HepG2 (cell line): Measurements from ENCODE around the gene TTPAL. TPM values are rescaled to one million over a fixed set of nuclear protein-coding genes. Genes with fewer than 3 reads are reported as not detected.
A peak's percentile ranks its signal among the peaks of the same experiment; 100 is the strongest.

Experiments used
- ATAC-seq: fragments of 200-7000 bp; cut with Tn5 transposase; 3 replicates; pipeline ENCODE4 v1.9.1; 2020; ENCODE audit warnings: mild to moderate bottlenecking, moderate library complexity
- BruUV-seq: library from RNA; stranded (reverse); fragments of 400-500 nt; replicated peaks from 2 replicates; lab custom pipeline; 2021; lab: Mats Ljungman, UMichigan
- CTCF ChIA-PET: fragments of 300-600 bp; formaldehyde crosslinking; extraction: SDS; loops from one replicate; lab custom pipeline; 2021; ENCODE audit warnings: low total read pairs, inconsistent platforms, low intra/inter-chr PET ratio; lab: Yijun Ruan, JAX
- POLR2A ChIA-PET: fragments of 350-600 bp; sonication (Branson Sonifier 250); formaldehyde crosslinking; loops from one replicate; lab custom pipeline; 2020; ENCODE audit warnings: antibody characterized with exemption, inconsistent platforms; lab: Yijun Ruan, JAX
- DNase-seq: peaks from one replicate; pipeline ENCODE4 v3.0.0-alpha.2; 2015; ENCODE audit warnings: low spot score
- FAIRE-seq: peaks from 3 replicates; lab custom pipeline; 2011; peaks lifted over from hg19 to GRCh38; lab: Jason Lieb, UNC
- H2AFZ ChIP-seq: one replicate; pipeline ENCODE4 v1.6.1; 2011; ENCODE audit warnings: low read length, inconsistent platforms
- H3K27ac ChIP-seq: fragments of 300-600 bp; 3 replicates; pipeline ENCODE4 v1.8.0; 2011; ENCODE audit warnings: mixed run types, mild to moderate bottlenecking, mixed read lengths, low read length, inconsistent platforms; ENCODE audit not compliant: insufficient read depth; ENCODE audit errors: extremely low read length
- H3K27me3 ChIP-seq, 2 experiments: fragments of 200-600 bp in 1 of 2; 2 replicates in 1 of 2; 3 replicates in 1 of 2; pipeline versions ENCODE4 v1.6.0 to v1.8.0; 2011; ENCODE audit warnings: low read length in 2 of 2, mild to moderate bottlenecking in 2 of 2, moderate library complexity in 2 of 2, inconsistent platforms in 1 of 2; ENCODE audit not compliant: insufficient read depth in 2 of 2, control insufficient read depth in 1 of 2
- H3K36me3 ChIP-seq, 2 experiments: fragments of 200-600 bp in 1 of 2; replicated peaks in 1 of 2; 2 replicates in 1 of 2; 3 replicates in 1 of 2; pipeline versions ENCODE4 v1.5.1 to v1.8.0; 2011; ENCODE audit warnings: low read length in 2 of 2, inconsistent platforms in 1 of 2; ENCODE audit not compliant: insufficient read depth in 2 of 2, control insufficient read depth in 1 of 2
- H3K4me1 ChIP-seq: 2 replicates; pipeline ENCODE4 v1.5.1; 2012; ENCODE audit warnings: low read length, inconsistent platforms; ENCODE audit not compliant: insufficient read depth
- H3K4me2 ChIP-seq: 2 replicates; pipeline ENCODE4 v1.6.0; 2011; ENCODE audit warnings: low read depth, low read length, inconsistent platforms
- H3K4me3 ChIP-seq, 3 experiments: fragments of 200-600 bp in 1 of 3; sonication (generic), shearing (Covaris generic) in 1 of 3; replicated peaks in 1 of 3; 2 replicates each; pipeline ENCODE4 v1.5.1; 2011 to 2016; ENCODE audit warnings: low read length in 3 of 3, inconsistent platforms in 2 of 3, low read depth in 2 of 3, mild to moderate bottlenecking in 2 of 3, control low read depth in 1 of 3, mixed read lengths in 1 of 3; ENCODE audit not compliant: insufficient read depth in 1 of 3
- H3K79me2 ChIP-seq: one replicate; pipeline ENCODE4 v1.6.1; 2011; ENCODE audit warnings: low read length, inconsistent platforms; ENCODE audit not compliant: insufficient read depth
- H3K9ac ChIP-seq: 2 replicates; pipeline ENCODE4 v1.6.0; 2011; ENCODE audit warnings: mild to moderate bottlenecking, low read depth, low read length, inconsistent platforms; ENCODE audit not compliant: insufficient read depth
- H3K9me3 ChIP-seq: 2 replicates; pipeline ENCODE4 v1.5.1; 2012; ENCODE audit warnings: mild to moderate bottlenecking, low read length
- H4K20me1 ChIP-seq: 2 replicates; pipeline ENCODE4 v1.6.0; 2011; ENCODE audit warnings: inconsistent platforms, mild to moderate bottlenecking, low read length, moderate library complexity; ENCODE audit not compliant: insufficient read depth
- SP2 ChIP-seq: sonication (generic); formaldehyde crosslinking; IDR thresholded peaks from 2 replicates; pipeline ENCODE4 v1.5.1; 2020; ENCODE audit warnings: mild to moderate bottlenecking, missing genetic modification reagents
- TEAD3 ChIP-seq: optimal IDR thresholded peaks from 2 replicates; pipeline ENCODE3; 2016; ENCODE audit warnings: borderline replicate concordance
- ZNF329 ChIP-seq: sonication (generic); formaldehyde crosslinking; IDR thresholded peaks from 2 replicates; pipeline ENCODE4 v1.9.0; 2021; ENCODE audit warnings: low read depth, mild to moderate bottlenecking, missing genetic modification reagents
- ZNF816 ChIP-seq: sonication (generic); formaldehyde crosslinking; IDR thresholded peaks from 2 replicates; pipeline ENCODE4 v1.8.0; 2022; ENCODE audit warnings: missing genetic modification reagents, mild to moderate bottlenecking, borderline replicate concordance
- WGBS: methylation state at CpG from one replicate; pipeline ENCODE4 v1.1.6; 2017; ENCODE audit warnings: low lambda C conversion rate; 5-methylcytosine and 5-hydroxymethylcytosine counted together
- in situ Hi-C: cut with HindIII; loops from 2 replicates; pipeline ENCODE4 v1.10.0; 2017; ENCODE audit warnings: low pct_unique_long_range_greater_than_20kb; ENCODE audit not compliant: extremely low pct_ligation_motif_present
- intact Hi-C: fragments of 100-400 bp; cut with micrococcal nuclease; formaldehyde crosslinking; loops from one replicate; pipeline ENCODE4 v1.10.0; 2022; ENCODE audit not compliant: unreplicated experiment
- polyA plus RNA-seq, 8 experiments: library from polyadenylated mRNA; depleted of rRNA in 3 of 8; stranded (reverse) in 7 of 8; unstranded in 1 of 8; fragments of >200 nt; fragmentation: Illumina TruSeq in 4 of 8; extraction: Trizol in 4 of 8; gene quantifications; 2 replicates each; pipeline versions ENCODE4 v1.2.1 to v1.2.3, GENCODE V29; 2011 to 2016; ENCODE audit warnings: low read depth in 4 of 8, missing spikeins in 1 of 8, mixed read lengths in 1 of 8; ENCODE audit not compliant: insufficient read depth in 1 of 8
- total RNA-seq, 5 experiments: library from RNA; depleted of rRNA; stranded (reverse); fragments of >200 nt; fragmentation: Illumina TruSeq; extraction: Trizol; gene quantifications; 2 replicates each; pipeline ENCODE4 v1.2.3, GENCODE V29; 2016; ENCODE audit warnings: low read depth in 1 of 5
- TF ChIP-seq, protein P1 (sequence below): sonication (generic); formaldehyde crosslinking; IDR thresholded peaks from 2 replicates; pipeline ENCODE4 v1.5.1; 2020; ENCODE audit warnings: mild to moderate bottlenecking, missing genetic modification reagents, moderate library complexity

The TTPAL gene
- total and polyA plus RNA-seq, 2 of the 13 experiments (the other 11 are each of a cell fraction or from before 2014, with no cell fraction given), result 4.3 to 18.8 TPM

DNA sequence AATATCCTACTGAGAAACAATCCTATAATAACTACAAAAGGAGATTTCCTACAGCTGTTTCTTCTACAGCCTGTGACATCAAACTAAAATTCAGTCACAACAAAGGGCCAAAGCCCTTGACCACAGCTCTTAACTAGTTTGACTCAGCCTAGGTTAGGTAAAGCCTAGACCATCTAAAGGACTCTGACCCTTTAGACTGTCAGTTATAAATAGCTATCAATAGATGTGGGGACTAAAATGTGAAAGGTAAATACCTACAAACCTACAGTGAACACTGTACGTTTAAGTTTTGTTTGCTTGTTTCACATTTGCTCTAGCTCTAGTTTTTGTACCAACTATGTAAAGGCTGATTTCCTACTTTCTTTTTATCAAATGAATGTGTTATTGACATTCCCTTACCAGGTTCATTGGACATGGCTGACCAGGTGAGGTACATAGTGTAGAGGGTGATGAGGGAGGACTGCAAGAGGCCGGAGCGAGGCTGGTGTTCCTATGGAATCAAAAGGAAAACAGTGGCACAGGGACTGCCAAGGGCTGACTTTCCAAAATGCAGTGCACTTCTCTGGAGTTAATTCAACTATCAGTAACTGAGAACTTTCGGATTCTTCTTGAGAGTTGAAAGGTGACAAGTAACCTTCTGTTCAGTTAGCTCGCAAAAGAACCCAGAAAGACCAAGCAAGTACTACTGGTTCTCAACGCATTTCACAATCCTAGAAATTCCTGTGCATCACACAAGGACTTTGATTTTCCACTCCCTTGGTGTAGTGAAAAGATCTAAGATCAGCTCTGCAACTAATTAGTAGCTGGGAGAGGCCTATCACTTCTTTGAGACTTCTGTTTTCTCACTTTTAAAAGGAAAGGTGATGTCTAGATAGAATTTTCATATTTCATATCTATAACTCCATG, 29.0 kb downstream of the TTPAL start (continued):
- peak; percentile 29; the same call in 1 of the 2 replicates for TF ChIP-seq ZNF816
- no peak for TF ChIP-seq SP2 (CRISPR knock-in tag)
- peak; percentile 14 for TF ChIP-seq TEAD3 (CRISPR knock-in tag)

DNA sequence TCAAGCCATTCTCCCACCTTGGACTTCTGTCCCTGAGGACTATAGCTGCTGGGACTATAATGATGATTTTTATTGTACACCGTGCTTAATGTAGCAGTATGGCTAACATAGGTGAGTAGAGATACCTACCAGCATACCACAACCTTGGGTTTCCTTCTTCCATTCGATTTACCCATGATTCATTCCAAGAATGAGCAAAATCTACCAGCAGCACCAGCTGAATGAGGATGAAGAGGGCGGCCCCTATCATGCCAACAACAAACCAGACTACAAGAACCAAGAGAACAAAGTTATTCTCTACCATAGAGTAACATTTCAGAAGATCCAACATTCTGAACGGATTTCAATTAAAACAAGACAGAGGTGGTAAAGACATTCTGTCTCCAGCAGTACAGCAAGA, 34.1 kb downstream of the TTPAL start:
- H3K9me3 ChIP-seq, result no peaks in the 10 kb centered on the region

More for the DNA sequence above, 34.1 kb downstream of the TTPAL start:
- Histone ChIP-seq H2AFZ (no peak overlapping the region), H3K9ac (no peak overlapping the region), H3K27me3 (no peaks in the 10 kb centered on the region), H3K36me3 (peaks cover 29 to 77% of the 10 kb centered on the region in 2 experiments; a peak in 4 of 5 replicates), H3K4me2 (no peak overlapping the region)
- 92% methylated on average over 4 of the region's 4 CpGs for WGBS
- CTCF ChIA-PET, result no interaction called here
- intact Hi-C loops, result no loop called here
- FAIRE-seq, result no peak
- TF ChIP-seq ZNF329 (CRISPR knock-in tag) (no peak), TEAD3 (CRISPR knock-in tag) (no peak)
- TF ChIP-seq, protein P1, sequence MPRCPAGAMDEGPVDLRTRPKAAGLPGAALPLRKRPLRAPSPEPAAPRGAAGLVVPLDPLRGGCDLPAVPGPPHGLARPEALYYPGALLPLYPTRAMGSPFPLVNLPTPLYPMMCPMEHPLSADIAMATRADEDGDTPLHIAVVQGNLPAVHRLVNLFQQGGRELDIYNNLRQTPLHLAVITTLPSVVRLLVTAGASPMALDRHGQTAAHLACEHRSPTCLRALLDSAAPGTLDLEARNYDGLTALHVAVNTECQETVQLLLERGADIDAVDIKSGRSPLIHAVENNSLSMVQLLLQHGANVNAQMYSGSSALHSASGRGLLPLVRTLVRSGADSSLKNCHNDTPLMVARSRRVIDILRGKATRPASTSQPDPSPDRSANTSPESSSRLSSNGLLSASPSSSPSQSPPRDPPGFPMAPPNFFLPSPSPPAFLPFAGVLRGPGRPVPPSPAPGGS (CRISPR knock-in tag), result no peak
- TF ChIP-seq, all 625 proteins: peak for 0
- POLR2A ChIA-PET, result interaction anchor here (1.8 kb wide), 1 partner anchor 12 kb away, joined by 4 read pairs; the partner anchor contains the start of gene SERINC3
- DNase-seq (no peak), ATAC-seq (no peak)
- Histone ChIP-seq H3K79me2 (peaks cover 10% of the 10 kb centered on the region), H3K4me3 (no peak overlapping the region), H4K20me1 (peaks cover 10% of the 10 kb centered on the region; the same call in 1 of the 2 replicates), H3K27ac (no peak overlapping the region), H3K4me1 (peaks cover 10% of the 10 kb centered on the region)
- BruUV-seq, result TSS peak; percentile 18
- in situ Hi-C loops, result no loop called here
